ENCODE results near the gene RAB22A.

Gene RAB22A, protein sequence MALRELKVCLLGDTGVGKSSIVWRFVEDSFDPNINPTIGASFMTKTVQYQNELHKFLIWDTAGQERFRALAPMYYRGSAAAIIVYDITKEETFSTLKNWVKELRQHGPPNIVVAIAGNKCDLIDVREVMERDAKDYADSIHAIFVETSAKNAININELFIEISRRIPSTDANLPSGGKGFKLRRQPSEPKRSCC

DNA sequence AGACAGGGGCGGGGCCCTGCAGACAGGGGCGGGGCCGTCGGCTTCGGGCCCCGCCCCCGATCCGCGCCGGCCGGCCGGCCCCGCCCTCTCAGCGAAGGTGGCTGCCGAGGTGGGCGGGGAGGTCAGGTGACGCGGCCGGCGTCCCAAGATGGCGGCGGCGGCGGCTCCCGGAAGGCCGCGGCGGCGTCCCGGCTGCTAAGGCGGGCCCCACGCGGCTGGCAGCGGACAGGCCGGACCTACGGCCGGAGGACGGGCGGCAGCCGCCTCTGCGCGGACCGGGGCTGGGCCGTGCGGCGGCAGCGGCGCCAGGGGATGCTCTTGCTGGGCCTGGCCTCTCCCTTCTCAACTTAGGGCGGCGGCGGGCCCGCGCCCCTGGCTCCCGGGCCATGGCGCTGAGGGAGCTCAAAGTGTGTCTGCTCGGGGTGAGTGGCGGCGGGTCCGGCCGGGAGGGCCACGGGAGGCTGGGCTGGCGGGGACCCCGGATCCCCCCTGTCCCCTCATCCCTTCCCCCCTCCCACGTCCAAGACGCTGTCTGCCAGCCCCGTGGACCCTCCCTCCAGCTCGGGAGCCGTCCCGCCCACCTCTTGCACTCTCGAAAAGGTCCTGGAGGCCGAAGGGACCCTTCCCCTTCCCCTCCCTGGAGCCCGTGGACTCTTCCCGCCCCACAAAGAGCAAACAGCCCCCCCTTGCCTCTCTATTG is at the start of gene RAB22A:
RAB22A (plus strand) TSS at position 125 of the 700 bp plus-strand sequence; CDS start at position 387, 262 bp downstream.
- DNase-seq (ENCODE audit: low read depth) = peak; percentile 25
- H3K4me3 ChIP-seq (ENCODE audit: low read depth, low read length) = peak within 1 kb of the TSS; percentile 84

- no peak for DNase-seq (ENCODE audit: low read depth)
Measured at GRCh38 chr20:58260006-58260405, 49.5 kb upstream of the RAB22A start.

DNA sequence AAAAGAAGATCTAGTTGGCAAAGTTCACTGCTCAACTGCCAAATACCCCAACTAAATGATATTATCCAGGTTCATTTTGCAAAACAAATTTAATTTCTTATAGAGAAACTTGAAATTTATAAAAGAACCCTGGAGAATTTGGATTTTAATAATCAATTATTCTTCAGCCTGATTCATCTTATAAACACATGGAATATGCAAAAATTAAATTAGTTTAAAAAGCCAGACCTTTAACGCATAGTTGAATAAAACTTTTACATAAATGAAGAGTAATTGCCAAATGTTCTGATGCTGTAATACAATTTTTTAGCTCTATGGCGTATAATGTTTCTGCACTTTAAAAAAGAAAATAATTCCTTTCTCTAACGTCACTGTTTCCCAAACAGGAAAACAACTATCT is 47.9 kb upstream of the RAB22A start:
- H3K4me3 ChIP-seq (ENCODE audit: low read depth, low read length) = no peak overlapping the region
- DNase-seq (ENCODE audit: low read depth) = no peak

More at GRCh38 chr20:58260006-58260405, 49.5 kb upstream of the RAB22A start:
- H3K4me3 ChIP-seq (ENCODE audit: low read depth, low read length) = no peak overlapping the region

GRCh38 chr20:58264271-58264670 is 45.2 kb upstream of the RAB22A start:
- no peak for DNase-seq (ENCODE audit: low read depth)
- H3K4me3 ChIP-seq (ENCODE audit: low read depth, low read length) = no peak overlapping the region

DNA sequence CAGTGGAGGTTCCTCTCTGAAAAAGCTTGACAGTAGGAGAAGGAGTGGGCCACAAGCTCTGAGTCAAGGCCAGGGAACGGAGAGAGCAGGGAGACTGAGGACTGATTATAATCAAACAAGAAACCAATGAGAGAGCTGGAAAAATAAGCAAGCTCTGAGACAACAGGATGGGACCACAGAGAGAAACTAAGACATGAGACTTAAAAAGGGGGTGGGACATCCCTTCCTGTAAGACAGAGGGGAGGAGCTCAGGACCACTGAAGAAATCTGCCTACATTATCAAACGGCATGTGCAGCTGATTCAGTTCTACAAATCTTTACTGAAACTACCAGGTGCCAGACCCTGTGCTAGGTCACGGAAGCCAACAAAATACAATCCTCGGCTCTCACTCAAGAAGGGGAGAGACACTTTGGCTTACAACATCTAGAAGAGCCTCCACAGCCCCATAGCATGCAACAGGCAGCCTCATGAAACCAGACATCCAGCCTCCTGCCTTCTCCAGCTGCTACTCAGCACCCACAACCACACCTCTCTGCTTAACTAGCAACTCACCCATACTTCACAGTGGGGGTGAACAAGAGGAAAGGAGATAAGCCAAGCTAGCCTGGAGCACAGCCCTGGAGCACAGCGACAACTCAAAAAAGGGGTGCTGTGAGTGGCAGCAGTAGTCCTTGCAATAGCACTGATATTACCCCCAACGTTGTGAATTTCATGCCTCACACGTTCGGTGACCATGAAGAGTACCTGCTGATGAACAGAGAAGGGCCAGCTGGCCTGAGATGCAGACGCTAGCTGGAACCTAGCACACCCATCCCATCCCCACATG is 41.9 kb upstream of the RAB22A start:
- no peak for DNase-seq (ENCODE audit: low read depth)
- H3K4me3 ChIP-seq (ENCODE audit: low read depth, low read length) = no peak overlapping the region

- no peak overlapping the region for H3K4me3 ChIP-seq (ENCODE audit: low read depth, low read length)
- no peak for DNase-seq (ENCODE audit: low read depth)
Measured at GRCh38 chr20:58268421-58268821, 41.1 kb upstream of the RAB22A start.

- H3K4me3 ChIP-seq (ENCODE audit: low read depth, low read length) = no peak overlapping the region
- no peak for DNase-seq (ENCODE audit: low read depth)
Measured at GRCh38 chr20:58268936-58269619, 40.4 kb upstream of the RAB22A start.

DNA sequence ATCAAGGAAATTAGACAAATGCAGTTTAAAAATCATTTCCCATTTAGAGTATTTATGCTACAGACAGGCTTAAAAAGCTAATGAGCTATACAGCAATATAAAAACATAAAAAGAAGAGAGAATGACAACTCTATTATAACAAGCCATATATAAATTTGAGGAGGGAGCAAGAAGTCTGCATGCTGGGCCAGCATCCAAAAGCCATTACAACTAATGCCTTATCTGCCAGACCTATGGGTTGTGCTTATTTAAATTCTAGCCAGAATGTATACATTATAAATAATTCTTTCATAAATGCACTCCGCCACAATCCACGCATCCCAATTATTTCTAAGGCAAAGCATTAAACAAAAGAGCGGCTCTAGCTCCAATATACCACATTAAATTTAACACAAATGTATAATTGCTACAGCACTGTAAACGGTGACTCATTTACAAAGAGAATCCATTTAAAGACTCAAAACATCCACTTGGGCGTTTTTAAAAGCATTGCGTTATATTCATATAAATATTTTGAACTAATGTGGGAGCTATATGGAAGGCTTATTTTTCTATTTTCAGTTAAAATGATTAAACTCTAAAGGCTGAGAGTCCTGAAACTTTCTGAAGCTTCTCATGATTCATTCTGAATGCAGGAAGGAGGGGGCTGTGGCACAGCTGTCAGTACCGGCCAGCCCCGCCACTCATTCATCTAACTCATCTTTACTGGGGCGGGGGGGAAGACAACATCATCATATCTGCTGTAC is 37.7 kb upstream of the RAB22A start:
- no peak for DNase-seq (ENCODE audit: low read depth)
- no peak overlapping the region for H3K4me3 ChIP-seq (ENCODE audit: low read depth, low read length)

DNA sequence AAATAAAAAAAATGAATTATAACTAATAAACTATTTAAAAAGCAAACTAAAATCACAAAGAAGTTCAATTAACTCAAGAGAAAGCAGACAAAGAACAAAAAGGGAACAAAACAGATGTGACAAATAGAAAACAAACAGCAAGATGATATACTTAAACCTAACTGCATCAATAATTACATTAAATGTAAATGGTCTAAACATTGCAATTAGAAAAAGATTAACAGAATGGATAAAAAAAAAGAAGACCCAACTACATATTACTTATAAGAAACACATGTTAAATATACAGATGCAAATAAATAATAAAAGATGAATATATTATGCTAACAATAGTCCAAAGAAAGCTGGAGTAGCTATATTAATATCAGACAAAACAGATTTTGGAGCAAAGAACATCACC is 35.1 kb upstream of the RAB22A start:
- no peak overlapping the region for H3K4me3 ChIP-seq (ENCODE audit: low read depth, low read length)
- DNase-seq (ENCODE audit: low read depth) = no peak

- no peak overlapping the region for H3K4me3 ChIP-seq (ENCODE audit: low read depth, low read length)
- no peak for DNase-seq (ENCODE audit: low read depth)
Measured at GRCh38 chr20:58277107-58277506, 32.4 kb upstream of the RAB22A start.

- no peak overlapping the region for H3K4me3 ChIP-seq (ENCODE audit: low read depth, low read length)
- DNase-seq (ENCODE audit: low read depth) = no peak
Measured at GRCh38 chr20:58277578-58278472, 31.7 kb upstream of the RAB22A start.

DNA sequence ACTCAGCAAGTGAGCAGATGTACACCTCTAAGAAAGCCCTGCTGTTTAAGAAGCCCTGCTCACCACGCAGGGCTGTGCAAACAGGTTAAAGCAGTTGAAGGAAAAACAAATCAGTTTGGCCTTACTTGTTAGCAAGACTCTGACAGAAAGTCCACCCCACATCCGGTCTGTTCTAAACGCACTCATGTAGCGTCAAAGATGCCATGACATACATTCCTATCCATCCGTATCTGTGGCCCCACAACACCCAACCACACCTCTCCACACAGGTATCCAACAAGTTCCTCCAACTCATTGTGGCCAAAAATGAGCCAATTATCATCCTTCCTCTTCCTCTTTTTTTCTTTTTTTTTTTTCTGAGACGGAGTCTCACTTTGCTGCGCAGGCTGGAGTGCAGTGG is 22.8 kb upstream of the RAB22A start:
- DNase-seq (ENCODE audit: low read depth) = no peak
- no peak overlapping the region for H3K4me3 ChIP-seq (ENCODE audit: low read depth, low read length)

DNA sequence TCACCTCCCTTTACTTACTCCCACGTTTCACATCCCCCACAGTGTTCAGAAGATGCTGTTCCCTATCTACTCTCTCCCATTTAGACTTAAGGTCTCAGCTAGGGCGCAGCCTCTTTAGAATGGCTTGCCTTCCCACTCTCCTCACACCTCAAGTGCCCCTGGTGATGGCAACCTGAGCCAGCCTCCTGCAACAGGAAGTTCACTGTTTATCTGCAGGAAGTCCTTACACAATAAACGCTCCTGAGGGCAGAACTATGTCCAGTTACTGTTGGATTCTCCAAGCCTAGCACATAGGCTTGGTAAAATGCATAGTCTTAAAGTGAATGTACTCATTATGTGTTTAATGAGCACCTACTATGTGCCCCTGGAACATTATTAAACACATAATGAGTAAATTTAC is 21.9 kb upstream of the RAB22A start:
- no peak for DNase-seq (ENCODE audit: low read depth)
- H3K4me3 ChIP-seq (ENCODE audit: low read depth, low read length) = no peak overlapping the region

- no peak for DNase-seq (ENCODE audit: low read depth)
- no peak overlapping the region for H3K4me3 ChIP-seq (ENCODE audit: low read depth, low read length)
Measured at GRCh38 chr20:58289143-58289542, 20.4 kb upstream of the RAB22A start.

DNA sequence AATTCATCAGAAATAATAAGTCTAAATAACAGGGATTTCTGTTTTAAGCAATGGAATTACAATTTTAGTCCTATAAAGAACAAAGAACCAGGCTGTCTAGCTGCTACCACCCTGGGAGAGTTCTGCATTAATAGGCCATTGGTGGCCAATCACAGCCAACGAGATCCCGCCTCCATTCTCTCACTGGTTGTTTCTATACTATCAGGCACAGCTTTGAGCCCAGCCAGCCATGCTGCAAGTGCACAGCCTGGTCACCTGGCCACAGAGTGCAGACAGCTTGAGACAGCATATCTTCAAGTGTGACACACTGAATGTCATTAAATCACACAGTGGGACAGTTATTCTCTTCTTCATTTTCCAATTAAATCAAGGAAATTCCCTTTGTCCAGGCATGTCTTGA is 16.1 kb upstream of the RAB22A start:
- H3K4me3 ChIP-seq (ENCODE audit: low read depth, low read length) = no peak overlapping the region
- DNase-seq (ENCODE audit: low read depth) = no peak

DNA sequence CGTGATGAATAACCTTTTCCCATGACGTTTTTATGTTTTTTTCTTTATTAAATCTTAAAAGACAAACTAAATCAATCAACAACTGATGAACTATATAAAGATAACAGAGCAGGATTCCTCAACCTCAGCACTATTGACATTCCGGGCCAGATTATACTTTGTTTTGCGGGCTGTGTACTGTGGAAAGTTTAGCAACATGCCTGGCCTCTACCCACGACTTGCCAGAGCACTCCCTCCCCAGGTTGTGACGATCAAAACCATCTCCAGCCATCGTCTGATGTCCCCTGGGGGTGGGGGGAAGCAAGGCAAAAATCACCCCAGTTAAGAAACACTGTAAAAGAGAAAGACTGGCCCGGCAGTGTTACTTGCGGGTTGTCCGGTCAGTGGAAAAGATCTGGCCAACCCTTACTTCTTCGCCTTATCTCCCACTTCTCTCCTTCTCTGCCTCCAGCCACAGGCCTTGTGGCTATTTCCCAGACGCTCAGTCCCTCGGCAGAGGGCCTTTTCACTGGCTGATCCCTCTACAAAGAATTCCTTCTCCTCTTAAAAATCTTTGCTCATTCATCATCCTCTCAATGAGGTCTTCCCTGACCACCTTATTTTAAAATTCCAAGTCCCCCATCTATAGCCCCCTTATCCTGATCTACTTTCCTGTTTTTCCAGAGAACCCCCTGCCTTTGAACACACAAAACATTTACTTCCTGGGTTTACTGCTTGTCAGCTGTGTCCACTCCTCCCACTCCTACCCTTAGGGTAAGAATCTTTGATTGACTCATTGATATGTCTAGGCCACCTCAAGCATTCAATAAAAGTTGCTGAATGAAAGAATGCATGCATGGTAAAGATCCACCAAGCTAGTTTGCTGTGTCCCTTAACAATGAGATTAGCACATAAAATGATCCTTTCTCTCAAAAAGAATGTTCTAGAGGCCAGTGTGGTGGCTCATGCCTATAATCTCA is 14.7 kb upstream of the RAB22A start:
- no peak for DNase-seq (ENCODE audit: low read depth)
- H3K4me3 ChIP-seq (ENCODE audit: low read depth, low read length) = no peak overlapping the region
